Non-pigmented ciliary epithelial cell (primary cell): ENCODE measurements around the gene LRGUK.
"Not testable (repeated sequence)": the region's sequence is repeated elsewhere in the genome, so short reads cannot be mapped to it uniquely, and the experiment has no call there.

ENCODE experiments used
- DNase-seq: peaks from one replicate; pipeline ENCODE4 v3.0.0-alpha.2; 2010; ENCODE audit warnings: low read depth

LRGUK gene

GRCh38 chr7:134126966-134127848 is at the start of gene LRGUK:
LRGUK (plus strand) TSS chr7:134127340; CDS start chr7:134127368, 28 bp downstream.
- DNase-seq = peak; percentile 40

GRCh38 chr7:134077560-134077959 is 49.6 kb upstream of the LRGUK start:
- DNase-seq = not testable (repeated sequence)

- no peak for DNase-seq
Measured at GRCh38 chr7:134078991-134079390, 48.1 kb upstream of the LRGUK start.

GRCh38 chr7:134081695-134082094 is 45.4 kb upstream of the LRGUK start:
- DNase-seq = no peak

GRCh38 chr7:134083766-134084487 is 43.2 kb upstream of the LRGUK start:
- peak; percentile 2 for DNase-seq

GRCh38 chr7:134084488-134085144 is 42.5 kb upstream of the LRGUK start:
- DNase-seq = no peak

GRCh38 chr7:134085311-134085710 is 41.8 kb upstream of the LRGUK start:
- DNase-seq = no peak

- no peak for DNase-seq
Measured at GRCh38 chr7:134086998-134087735, 40.0 kb upstream of the LRGUK start.

GRCh38 chr7:134088199-134088598 is 38.9 kb upstream of the LRGUK start:
- no peak for DNase-seq

- no peak for DNase-seq
Measured at GRCh38 chr7:134089446-134089845, 37.7 kb upstream of the LRGUK start.

- DNase-seq = no peak
Measured at GRCh38 chr7:134098072-134098471, 29.1 kb upstream of the LRGUK start.

GRCh38 chr7:134101716-134102115 is 25.4 kb upstream of the LRGUK start:
- DNase-seq = no peak

GRCh38 chr7:134104166-134104565 is 23.0 kb upstream of the LRGUK start:
- DNase-seq = no peak

- DNase-seq = no peak
Measured at GRCh38 chr7:134105841-134106240, 21.3 kb upstream of the LRGUK start.

- DNase-seq = no peak
Measured at GRCh38 chr7:134108802-134109201, 18.3 kb upstream of the LRGUK start.

- DNase-seq = no peak
Measured at GRCh38 chr7:134113655-134114054, 13.5 kb upstream of the LRGUK start.

GRCh38 chr7:134114992-134115391 is 12.1 kb upstream of the LRGUK start:
- no peak for DNase-seq

GRCh38 chr7:134120405-134120804 is 6.7 kb upstream of the LRGUK start:
- DNase-seq = no peak

GRCh38 chr7:134121632-134122139 is 5.5 kb upstream of the LRGUK start:
- DNase-seq = no peak

GRCh38 chr7:134122980-134123379 is 4.2 kb upstream of the LRGUK start:
- no peak for DNase-seq

GRCh38 chr7:134126146-134126545 is 994 bp upstream of the LRGUK start:
- no peak for DNase-seq

- no peak for DNase-seq
Measured at GRCh38 chr7:134126596-134126965, 559 bp upstream of the LRGUK start.
